Renal cortex interstitium (tissue), 3 donors: Measurements from ENCODE around the gene RAP1GDS1. TPM values are rescaled to one million over a fixed set of nuclear protein-coding genes. Genes with fewer than 3 reads are reported as not detected.

Experiments used
- polyA plus RNA-seq, 3 donors: library from polyadenylated mRNA; unstranded; fragments of 120-200 nt; gene quantifications; one replicate each; pipeline ENCODE4 v1.2.1, GENCODE V29; 2013; ENCODE audit not compliant: insufficient read length in 3 of 3

The RAP1GDS1 gene
- polyA plus RNA-seq, 3 donors, result 30.9 to 33.1 (median 32.8) TPM

Other genes with a start within 250 kb of the RAP1GDS1 start
- under 1 TPM; 0.51 to 0.65 (median 0.53) TPM for gene STPG2, start 117.9 kb upstream of the RAP1GDS1 start, polyA plus RNA-seq